CD4-positive, alpha-beta T cell (primary cell): ENCODE measurements around the gene MAPKAP1. TPM values are rescaled to one million over a fixed set of nuclear protein-coding genes. Genes with fewer than 3 reads are reported as not detected.

Experiments used
- ATAC-seq: fragments of 200-7000 bp; cut with Tn5 transposase; one replicate; pipeline ENCODE4 v1.10.0; 2022; ENCODE audit warnings: mild to moderate bottlenecking; ENCODE audit not compliant: poor library complexity
- CTCF ChIA-PET: fragments of 350-600 bp; sonication (Branson Sonifier 250); formaldehyde crosslinking; loops from one replicate; lab custom pipeline; 2021; ENCODE audit warnings: antibody characterized with exemption, inconsistent platforms; lab: Charles Lee
- POLR2A ChIA-PET: fragments of 350-600 bp; sonication (Branson Sonifier 250); formaldehyde crosslinking; loops from one replicate; lab custom pipeline; 2021; ENCODE audit warnings: antibody characterized with exemption, inconsistent platforms; lab: Charles Lee
- DNase-seq, 14 experiments: peaks; one replicate each; pipeline ENCODE4 v3.0.0-alpha.2; 2013 to 2020; ENCODE audit warnings: mixed read lengths in 2 of 14
- H3K27ac ChIP-seq, 2 donors: one replicate each; pipeline versions ENCODE4 v1.5.1 to v1.7.0; 2013; ENCODE audit warnings: low read length in 2 of 2, low read depth in 1 of 2, mild to moderate bottlenecking in 1 of 2
- H3K27me3 ChIP-seq, 2 experiments: 1 replicate in 1 of 2; 2 replicates in 1 of 2; pipeline versions ENCODE4 v1.6.1 to v1.7.0; 2013; ENCODE audit warnings: low read length in 2 of 2, control low read depth in 1 of 2, mild to moderate bottlenecking in 1 of 2, moderate library complexity in 1 of 2; ENCODE audit not compliant: insufficient read depth in 2 of 2, control insufficient read depth in 1 of 2
- H3K36me3 ChIP-seq: one replicate; pipeline ENCODE4 v1.6.1; 2013; ENCODE audit warnings: low read length, control low read depth; ENCODE audit not compliant: insufficient read depth
- H3K4me1 ChIP-seq: one replicate; pipeline ENCODE4 v1.6.1; 2013; ENCODE audit warnings: low read length, control low read depth; ENCODE audit not compliant: insufficient read depth
- H3K4me3 ChIP-seq: one replicate; pipeline ENCODE4 v1.5.1; 2013; ENCODE audit warnings: mild to moderate bottlenecking, low read length, moderate library complexity
- H3K9me3 ChIP-seq, 2 experiments: 1 replicate in 1 of 2; 2 replicates in 1 of 2; pipeline versions ENCODE4 v1.6.1 to v1.7.0; 2013; ENCODE audit warnings: low read length in 2 of 2, mild to moderate bottlenecking in 2 of 2, control low read depth in 1 of 2, moderate library complexity in 1 of 2; ENCODE audit not compliant: control insufficient read depth in 1 of 2, insufficient read depth in 1 of 2
- H3K27ac Mint-ChIP-seq: one replicate; pipeline ENCODE4 v1.8.0; 2020; ENCODE audit warnings: mixed read lengths
- H3K27me3 Mint-ChIP-seq: one replicate; pipeline ENCODE4 v1.8.0; 2021; ENCODE audit warnings: mixed read lengths
- H3K36me3 Mint-ChIP-seq: one replicate; pipeline ENCODE4 v1.8.0; 2021; ENCODE audit warnings: low read depth, mixed read lengths
- H3K4me1 Mint-ChIP-seq: one replicate; pipeline ENCODE4 v1.8.0; 2021; ENCODE audit warnings: low read depth, mixed read lengths
- H3K4me3 Mint-ChIP-seq: one replicate; pipeline ENCODE4 v1.8.0; 2020; ENCODE audit warnings: mild to moderate bottlenecking, mixed read lengths
- H3K9me3 Mint-ChIP-seq: one replicate; pipeline ENCODE4 v1.8.0; 2020; ENCODE audit warnings: mixed read lengths
- intact Hi-C, 2 experiments: fragments of 100-400 bp; cut with DNase I in 1 of 2; cut with micrococcal nuclease in 1 of 2; formaldehyde crosslinking; loops; one replicate each; pipeline versions ENCODE4 v1.15.1 to v1.9.0; 2023 to 2025; cut with DNase I, micrococcal nuclease
- total RNA-seq, 174 experiments: library from RNA in 2 of 174; stranded (reverse) in 2 of 174; gene quantifications; one replicate each; pipeline ENCODE4 v1.2.3 and lab custom pipeline; 2021 to 2026
- TF ChIP-seq, protein P1 (sequence below): fragments of 200-600 bp; IDR thresholded peaks from one replicate; pipeline ENCODE4 v1.8.0; 2022; ENCODE audit warnings: antibody characterized with exemption, mild to moderate bottlenecking

Gene MAPKAP1
- total RNA-seq, 2 experiments from 2014 or later, result 40.3 to 44.9 TPM

DNA sequence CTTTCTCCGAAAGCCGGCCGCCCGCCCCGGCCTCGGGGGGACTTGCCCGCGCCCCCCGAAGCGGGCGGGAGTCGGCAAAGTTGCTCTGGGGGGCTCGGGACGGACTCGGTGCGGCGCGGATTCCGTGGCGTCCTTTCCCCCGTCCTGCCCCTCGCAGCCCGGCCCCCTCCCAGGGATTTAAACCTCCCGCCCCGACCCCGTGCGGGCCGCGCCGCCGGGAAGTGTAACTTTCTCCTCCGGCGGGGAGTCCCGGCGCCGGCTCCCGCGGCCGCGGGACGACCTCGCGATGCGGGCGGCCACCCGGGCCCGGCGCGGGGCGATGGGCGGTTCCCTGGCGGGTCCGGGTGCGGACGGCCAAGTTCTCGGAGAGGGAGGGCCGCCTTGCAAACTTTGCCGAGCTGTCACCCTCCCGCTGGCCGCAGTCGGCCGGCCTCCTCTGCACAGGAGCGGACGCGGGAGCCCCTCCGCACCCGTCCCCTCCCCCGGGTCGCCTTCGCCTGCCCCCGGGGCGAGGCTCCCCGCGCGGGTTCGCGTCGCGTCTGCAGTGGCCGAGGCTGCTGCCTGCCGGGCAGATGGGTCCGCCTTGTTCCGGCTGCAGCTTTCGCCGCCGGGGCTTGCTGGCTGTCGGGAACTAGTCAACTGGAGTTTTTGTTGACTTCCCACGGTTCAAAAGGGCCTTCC lies 40.9 kb upstream of the MAPKAP1 start:
- H3K27me3 ChIP-seq, result no peaks in the 10 kb centered on the region
- ATAC-seq (no peak), DNase-seq (peak in 13 of 14 experiments; percentile 1 to 59 (median 17))
- peak overlapping the region in 1 of 2 donors; percentile 50 for H3K27ac ChIP-seq
- CTCF ChIA-PET, result no interaction called here
- peaks cover 15% of the 10 kb centered on the region for H3K4me1 ChIP-seq
- peaks cover 50% of the 10 kb centered on the region for H3K4me1 Mint-ChIP-seq
- H3K36me3 ChIP-seq, result no peaks in the 10 kb centered on the region
- peak overlapping the region; percentile 93 for H3K27ac Mint-ChIP-seq
- POLR2A ChIA-PET, result interaction anchor here (0.8 to 1.0 kb wide), 3 partner anchors 76 to 622 kb away, joined by 3 read pairs; no protein-coding TSS in a partner anchor
- TF ChIP-seq, protein P1, sequence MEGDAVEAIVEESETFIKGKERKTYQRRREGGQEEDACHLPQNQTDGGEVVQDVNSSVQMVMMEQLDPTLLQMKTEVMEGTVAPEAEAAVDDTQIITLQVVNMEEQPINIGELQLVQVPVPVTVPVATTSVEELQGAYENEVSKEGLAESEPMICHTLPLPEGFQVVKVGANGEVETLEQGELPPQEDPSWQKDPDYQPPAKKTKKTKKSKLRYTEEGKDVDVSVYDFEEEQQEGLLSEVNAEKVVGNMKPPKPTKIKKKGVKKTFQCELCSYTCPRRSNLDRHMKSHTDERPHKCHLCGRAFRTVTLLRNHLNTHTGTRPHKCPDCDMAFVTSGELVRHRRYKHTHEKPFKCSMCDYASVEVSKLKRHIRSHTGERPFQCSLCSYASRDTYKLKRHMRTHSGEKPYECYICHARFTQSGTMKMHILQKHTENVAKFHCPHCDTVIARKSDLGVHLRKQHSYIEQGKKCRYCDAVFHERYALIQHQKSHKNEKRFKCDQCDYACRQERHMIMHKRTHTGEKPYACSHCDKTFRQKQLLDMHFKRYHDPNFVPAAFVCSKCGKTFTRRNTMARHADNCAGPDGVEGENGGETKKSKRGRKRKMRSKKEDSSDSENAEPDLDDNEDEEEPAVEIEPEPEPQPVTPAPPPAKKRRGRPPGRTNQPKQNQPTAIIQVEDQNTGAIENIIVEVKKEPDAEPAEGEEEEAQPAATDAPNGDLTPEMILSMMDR, result no peak
- peak overlapping the region; percentile 97 for H3K4me3 Mint-ChIP-seq
- H3K36me3 Mint-ChIP-seq, result peaks cover 16% of the 10 kb centered on the region
- H3K9me3 Mint-ChIP-seq, result no peaks in the 10 kb centered on the region
- H3K9me3 ChIP-seq, result no peaks in the 10 kb centered on the region
- H3K4me3 ChIP-seq, result peak overlapping the region; percentile 65
- no peaks in the 10 kb centered on the region for H3K27me3 Mint-ChIP-seq
- intact Hi-C loops, result loop anchor here (2.0 to 10.0 kb wide), 6 partner anchors 41 to 1333 kb away; partner anchors contain the start of genes HSPA5 (in 1 of the 2), MAPKAP1 (in 1 of the 2) and PSMB7 (in 1 of the 2)

DNA sequence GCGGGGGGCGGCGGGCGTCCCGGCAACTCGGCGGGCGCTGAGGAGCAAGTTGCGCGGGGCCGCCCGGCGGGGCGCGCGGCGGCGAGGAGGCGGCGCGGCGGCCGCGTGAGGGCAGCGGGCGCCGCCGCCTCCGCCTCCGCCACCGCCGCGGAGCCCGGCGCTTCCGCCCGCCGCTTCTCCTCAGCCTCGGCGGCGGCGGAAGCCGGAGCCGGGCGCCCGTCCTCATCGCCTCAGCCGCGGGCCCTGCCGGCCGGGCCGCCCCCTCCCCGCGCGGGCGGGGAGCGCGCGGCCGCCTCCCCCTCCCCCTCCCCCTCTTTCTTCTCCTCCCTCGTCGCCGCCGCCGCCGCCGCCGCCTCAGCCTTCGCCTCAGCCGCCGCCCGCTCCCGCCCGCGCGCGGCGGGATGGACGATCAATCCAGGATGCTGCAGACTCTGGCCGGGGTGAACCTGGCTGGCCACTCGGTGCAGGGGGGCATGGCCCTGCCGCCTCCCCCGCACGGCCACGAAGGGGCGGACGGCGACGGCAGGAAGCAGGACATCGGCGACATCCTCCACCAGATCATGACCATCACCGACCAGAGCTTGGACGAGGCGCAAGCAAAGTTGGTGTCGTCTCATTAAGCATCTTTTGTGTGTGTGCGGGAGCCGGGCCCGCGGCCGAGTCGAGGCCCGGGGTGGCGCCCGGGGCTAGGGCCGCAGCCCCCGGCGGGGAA lies 40.2 kb upstream of the MAPKAP1 start, which contains the start of gene PBX3:
PBX3 (plus strand) TSS at position 321 of the 712 bp plus-strand sequence.
- Mint-ChIP-seq H3K4me1 (peaks cover 48% of the 10 kb centered on the region), H3K36me3 (peaks cover 16% of the 10 kb centered on the region), H3K27ac (peak within 1 kb of the TSS; percentile 93), H3K9me3 (no peaks in the 10 kb centered on the region), H3K4me3 (peak within 1 kb of the TSS; percentile 100), H3K27me3 (no peaks in the 10 kb centered on the region)
- intact Hi-C loops, result loop anchor here (2.0 to 10.0 kb wide), 6 partner anchors 40 to 1332 kb away; partner anchors contain the start of genes HSPA5 (in 1 of the 2), MAPKAP1 (in 1 of the 2) and PSMB7 (in 1 of the 2)
- peak; percentile 11 for ATAC-seq
- Histone ChIP-seq H3K36me3 (no peaks in the 10 kb centered on the region), H3K27ac (peak within 1 kb of the TSS; percentile 56 to 63), H3K27me3 (no peaks in the 10 kb centered on the region), H3K9me3 (no peaks in the 10 kb centered on the region), H3K4me1 (peaks cover 15% of the 10 kb centered on the region), H3K4me3 (peak within 1 kb of the TSS; percentile 90)
- DNase-seq, result peak; percentile 21 to 84 (median 44)
- ChIA-PET CTCF (no interaction called here), POLR2A (interaction anchor here (0.8 to 0.9 kb wide), 2 partner anchors 82 to 621 kb away, joined by 3 read pairs; no protein-coding TSS in a partner anchor)
- TF ChIP-seq, protein P1, result no peak

DNA sequence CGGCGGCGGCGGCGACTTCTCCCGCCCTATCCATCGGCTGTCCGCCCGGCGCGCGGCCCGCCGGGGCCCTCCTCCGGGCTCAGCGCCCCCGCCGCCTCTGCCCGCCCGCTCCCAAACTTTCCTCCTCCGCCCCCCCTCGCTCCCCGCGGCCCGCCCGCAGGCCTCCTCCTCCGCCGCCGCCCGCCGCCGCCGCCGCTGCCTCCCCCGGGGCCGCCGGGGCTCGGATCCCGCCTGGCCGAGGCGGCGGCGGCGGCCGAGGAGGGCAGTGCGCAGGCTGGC lies 39.7 kb upstream of the MAPKAP1 start:
- no peaks in the 10 kb centered on the region for H3K9me3 Mint-ChIP-seq
- intact Hi-C loops, result loop anchor here (2.0 to 10.0 kb wide), 6 partner anchors 40 to 1332 kb away; partner anchors contain the start of genes HSPA5 (in 1 of the 2), MAPKAP1 (in 1 of the 2) and PSMB7 (in 1 of the 2)
- H3K36me3 ChIP-seq, result no peaks in the 10 kb centered on the region
- TF ChIP-seq, protein P1, result no peak
- H3K4me3 ChIP-seq, result no peak overlapping the region
- DNase-seq (no peak), ATAC-seq (peak; percentile 18)
- no peak overlapping the region for H3K27ac ChIP-seq
- no peaks in the 10 kb centered on the region for H3K9me3 ChIP-seq
- no peaks in the 10 kb centered on the region for H3K27me3 ChIP-seq
- H3K4me1 Mint-ChIP-seq, result peaks cover 43% of the 10 kb centered on the region
- H3K4me3 Mint-ChIP-seq, result no peak overlapping the region
- H3K4me1 ChIP-seq, result peaks cover 15% of the 10 kb centered on the region
- CTCF ChIA-PET, result no interaction called here
- H3K27ac Mint-ChIP-seq, result no peak overlapping the region
- H3K27me3 Mint-ChIP-seq, result no peaks in the 10 kb centered on the region
- POLR2A ChIA-PET, result interaction anchor here (0.5 to 1.9 kb wide), 2 partner anchors 39 to 77 kb away, joined by 3 to 6 read pairs; partner anchors contain the start of gene MAPKAP1
- H3K36me3 Mint-ChIP-seq, result peaks cover 16% of the 10 kb centered on the region
